ENCODE results near the gene PTPN12. TPM values are rescaled to one million over a fixed set of nuclear protein-coding genes. Genes with fewer than 3 reads are reported as not detected.
"Not testable (repeated sequence)": the region's sequence is repeated elsewhere in the genome, so short reads cannot be mapped to it uniquely, and the experiment has no call there.

The PTPN12 gene
- total and polyA plus RNA-seq, 2 donors (not counting 1 experiment from before 2014, with no cell fraction given): 18.0 to 78.8 TPM

DNA sequence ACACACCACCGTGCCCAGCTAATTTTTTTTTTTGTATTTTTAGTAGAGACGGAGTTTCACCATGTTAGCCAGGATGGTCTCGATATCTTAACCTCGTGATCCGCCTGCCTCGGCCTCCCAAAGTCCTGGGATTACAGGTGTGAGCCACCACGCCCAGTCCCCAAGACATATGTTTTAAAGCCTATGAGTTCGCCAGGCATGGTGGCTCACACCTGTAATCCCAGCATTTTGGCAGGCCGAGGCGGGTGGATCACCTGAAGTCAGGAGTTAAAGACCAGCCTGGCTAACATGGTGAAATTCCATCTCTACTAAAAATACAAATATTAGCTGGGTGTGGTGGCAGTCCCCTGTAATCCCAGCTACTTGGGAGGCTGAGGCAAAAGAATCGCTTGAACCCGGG lies 115.7 kb downstream of the PTPN12 start:
- H3K79me2 ChIP-seq (ENCODE audit: control insufficient read depth, insufficient read depth, low read length); H2AFZ ChIP-seq (ENCODE audit: insufficient read depth, low read depth, low read length, poor library complexity, severe bottlenecking); H3K36me3 ChIP-seq (replicated peaks in 1 of 2; ENCODE audit: control extremely low read depth in 1 of 2, control insufficient read depth in 1 of 2, extremely low read depth in 1 of 2, insufficient read depth in 2 of 2, low read length in 1 of 2); H3K4me1 Mint-ChIP-seq; ATAC-seq (ENCODE audit: low read depth); H3K27me3 Mint-ChIP-seq; H3K27me3 ChIP-seq (replicated peaks in 1 of 4; ENCODE audit: control extremely low read depth in 1 of 4, control insufficient read depth in 3 of 4, insufficient read depth in 4 of 4, low read length in 3 of 4); H3K4me3 Mint-ChIP-seq; H3K4me2 ChIP-seq (replicated peaks; ENCODE audit: low read depth, low read length, poor library complexity, severe bottlenecking); H3K9ac ChIP-seq (ENCODE audit: low read length); H3K4me3 ChIP-seq (ENCODE audit: control extremely low read depth in 1 of 5, extremely low read depth in 1 of 5, insufficient read depth in 1 of 5, low read depth in 2 of 5, low read length in 4 of 5); H3K9me3 Mint-ChIP-seq (ENCODE audit: insufficient read depth); H4K20me1 ChIP-seq (ENCODE audit: control insufficient read depth, insufficient read depth, low read length, poor library complexity, severe bottlenecking); H3K9me3 ChIP-seq (ENCODE audit: control extremely low read depth in 1 of 3, control insufficient read depth in 2 of 3, insufficient read depth in 1 of 3, low read length in 2 of 3); H3K4me1 ChIP-seq (ENCODE audit: control insufficient read depth in 2 of 2, insufficient read depth in 2 of 2, low read length in 2 of 2); DNase-seq; H3K27ac ChIP-seq (ENCODE audit: low read length in 2 of 2); H3K27ac Mint-ChIP-seq: not testable (repeated sequence)
- 99% methylated on average over 7 of the region's 12 CpGs for WGBS (ENCODE audit: insufficient coverage)
- intact Hi-C loops (cut with micrococcal nuclease): loop anchor here (5.0 kb wide), 2 partner anchors 44 to 284 kb away; partner anchors contain the start of gene RSBN1L
- ChIA-PET POLR2A (interaction anchor here (0.7 kb wide), 1 partner anchor 8 kb away, joined by 16 read pairs; no protein-coding TSS in a partner anchor), CTCF (interaction anchor here (0.7 to 11.4 kb wide), 10 partner anchors 8 to 389 kb away, joined by 3 to 155 read pairs (median 14); partner anchors contain the start of genes GSAP and RSBN1L)

GRCh38 chr7:77653572-77653971 lies 116.5 kb downstream of the PTPN12 start:
- H3K4me1 ChIP-seq (ENCODE audit: control insufficient read depth in 2 of 2, insufficient read depth in 2 of 2, low read length in 2 of 2): no peaks in the 10 kb centered on the region
- no peaks in the 10 kb centered on the region for H3K36me3 ChIP-seq (replicated peaks in 1 of 2; ENCODE audit: control extremely low read depth in 1 of 2, control insufficient read depth in 1 of 2, extremely low read depth in 1 of 2, insufficient read depth in 2 of 2, low read length in 1 of 2)
- TF ChIP-seq, protein P1, sequence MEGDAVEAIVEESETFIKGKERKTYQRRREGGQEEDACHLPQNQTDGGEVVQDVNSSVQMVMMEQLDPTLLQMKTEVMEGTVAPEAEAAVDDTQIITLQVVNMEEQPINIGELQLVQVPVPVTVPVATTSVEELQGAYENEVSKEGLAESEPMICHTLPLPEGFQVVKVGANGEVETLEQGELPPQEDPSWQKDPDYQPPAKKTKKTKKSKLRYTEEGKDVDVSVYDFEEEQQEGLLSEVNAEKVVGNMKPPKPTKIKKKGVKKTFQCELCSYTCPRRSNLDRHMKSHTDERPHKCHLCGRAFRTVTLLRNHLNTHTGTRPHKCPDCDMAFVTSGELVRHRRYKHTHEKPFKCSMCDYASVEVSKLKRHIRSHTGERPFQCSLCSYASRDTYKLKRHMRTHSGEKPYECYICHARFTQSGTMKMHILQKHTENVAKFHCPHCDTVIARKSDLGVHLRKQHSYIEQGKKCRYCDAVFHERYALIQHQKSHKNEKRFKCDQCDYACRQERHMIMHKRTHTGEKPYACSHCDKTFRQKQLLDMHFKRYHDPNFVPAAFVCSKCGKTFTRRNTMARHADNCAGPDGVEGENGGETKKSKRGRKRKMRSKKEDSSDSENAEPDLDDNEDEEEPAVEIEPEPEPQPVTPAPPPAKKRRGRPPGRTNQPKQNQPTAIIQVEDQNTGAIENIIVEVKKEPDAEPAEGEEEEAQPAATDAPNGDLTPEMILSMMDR (IDR thresholded peaks at IDR 0.05): no peak
- TF ChIP-seq EZH2 (IDR thresholded peaks at IDR 0.05; ENCODE audit: borderline replicate concordance, insufficient read depth, low read depth, low read length, poor library complexity, severe bottlenecking): no peak
- intact Hi-C loops (cut with micrococcal nuclease): loop anchor here (5.0 kb wide), 2 partner anchors 44 to 284 kb away; partner anchors contain the start of gene RSBN1L
- ChIA-PET POLR2A (no interaction called here), CTCF (interaction anchor here (0.7 to 11.4 kb wide), 11 partner anchors 12 to 388 kb away, joined by 3 to 155 read pairs (median 5); partner anchors contain the start of gene RSBN1L)
- no peaks in the 10 kb centered on the region for H3K27me3 ChIP-seq (replicated peaks in 1 of 4; ENCODE audit: control extremely low read depth in 1 of 4, control insufficient read depth in 3 of 4, insufficient read depth in 4 of 4, low read length in 3 of 4)
- Mint-ChIP-seq H3K27me3 (no peaks in the 10 kb centered on the region), H3K9me3 (ENCODE audit: insufficient read depth) (no peaks in the 10 kb centered on the region), H3K4me3 (no peak overlapping the region), H3K4me1 (no peaks in the 10 kb centered on the region), H3K27ac (no peak overlapping the region)
- no peaks in the 10 kb centered on the region for H4K20me1 ChIP-seq (ENCODE audit: control insufficient read depth, insufficient read depth, low read length, poor library complexity, severe bottlenecking)
- H2AFZ ChIP-seq (ENCODE audit: insufficient read depth, low read depth, low read length, poor library complexity, severe bottlenecking): no peak overlapping the region
- H3K4me3 ChIP-seq (ENCODE audit: control extremely low read depth in 1 of 5, extremely low read depth in 1 of 5, insufficient read depth in 1 of 5, low read depth in 2 of 5, low read length in 4 of 5): no peak overlapping the region
- DNase-seq: no peak
- H3K4me2 ChIP-seq (replicated peaks; ENCODE audit: low read depth, low read length, poor library complexity, severe bottlenecking): no peak overlapping the region
- no peaks in the 10 kb centered on the region for H3K9me3 ChIP-seq (ENCODE audit: control extremely low read depth in 1 of 3, control insufficient read depth in 2 of 3, insufficient read depth in 1 of 3, low read length in 2 of 3)
- WGBS (ENCODE audit: insufficient coverage): no CpG with 5 or more reads among the region's 2 CpGs
- no peaks in the 10 kb centered on the region for H3K79me2 ChIP-seq (ENCODE audit: control insufficient read depth, insufficient read depth, low read length)
- no peak overlapping the region for H3K27ac ChIP-seq (ENCODE audit: low read length in 2 of 2)
- no peak for ATAC-seq (ENCODE audit: low read depth)
- H3K9ac ChIP-seq (ENCODE audit: low read length): no peak overlapping the region

All from B cell (primary cell).